Vagina (tissue), 2 donors: Measurements from ENCODE around the gene PSRC1.
"Not testable (repeated sequence)": the region's sequence is repeated elsewhere in the genome, so short reads cannot be mapped to it uniquely, and the experiment has no call there.

Source experiments
- CTCF ChIP-seq, 3 experiments: fragments of 450-650 bp in 2 of 3; fragments of 200-600 bp in 1 of 3; sonication (generic) in 1 of 3; IDR thresholded peaks; one replicate each; pipeline ENCODE4 v1.5.1; 2017 to 2019; ENCODE audit warnings: antibody characterized with exemption in 3 of 3, mild to moderate bottlenecking in 2 of 3, moderate library complexity in 2 of 3
- POLR2A ChIP-seq, 2 donors: fragments of 450-650 bp; IDR thresholded peaks; one replicate each; pipeline ENCODE4 v1.6.1; 2017; ENCODE audit warnings: antibody characterized with exemption in 2 of 2, mild to moderate bottlenecking in 2 of 2, moderate library complexity in 2 of 2
- POLR2AphosphoS5 ChIP-seq, 2 donors: sonication (generic); formaldehyde crosslinking; IDR thresholded peaks; one replicate each; pipeline ENCODE4 v1.9.0; 2017; ENCODE audit warnings: antibody characterized with exemption in 2 of 2, mild to moderate bottlenecking in 2 of 2, low read depth in 1 of 2; ENCODE audit not compliant: insufficient read depth in 1 of 2

- not testable (repeated sequence) for TF ChIP-seq POLR2A (IDR thresholded peaks at IDR 0.05); CTCF (IDR thresholded peaks at IDR 0.05); POLR2AphosphoS5 (IDR thresholded peaks at IDR 0.05; ENCODE audit: insufficient read depth in 1 of 2, low read depth in 1 of 2)
Observed at GRCh38 chr1:109286762-109287161, 3.8 kb upstream of the PSRC1 start.
